ENCODE results near the gene CPNE7.

- TF ChIP-seq POLR2AphosphoS5 (IDR thresholded peaks at IDR 0.05) (no peak), CTCF (IDR thresholded peaks at IDR 0.05) (no peak), POLR2A (IDR thresholded peaks at IDR 0.05) (no peak), EP300 (IDR thresholded peaks at IDR 0.05) (no peak)
These were observed 24.3 kb downstream of the CPNE7 start for GRCh38 chr16:89599902-89600301.
